Measurements from ENCODE around the gene WAC.

- TF ChIP-seq CTCF (IDR thresholded peaks at IDR 0.05): no peak
- TF ChIP-seq POLR2AphosphoS5 (IDR thresholded peaks at IDR 0.05): no peak
- TF ChIP-seq POLR2A (IDR thresholded peaks at IDR 0.05): no peak
Measured at GRCh38 chr10:28578454-28578853, 45.5 kb downstream of the WAC start.
